Fibroblast of peridontal ligament (primary cell): ENCODE data around the gene PLXND1.

Experiments used
- DNase-seq: peaks from one replicate; pipeline ENCODE4 v3.0.0-alpha.2; 2010; ENCODE audit errors: extremely low read depth

The PLXND1 gene

GRCh38 chr3:129582799-129583198 lies 23.7 kb downstream of the PLXND1 start:
- no peak for DNase-seq

- no peak for DNase-seq
These were observed 24.9 kb downstream of the PLXND1 start for GRCh38 chr3:129581623-129582022.

- no peak for DNase-seq
These were observed 26.5 kb downstream of the PLXND1 start for GRCh38 chr3:129579991-129580390.

- no peak for DNase-seq
These were observed 28.3 kb downstream of the PLXND1 start for GRCh38 chr3:129577925-129578786.

- DNase-seq, result no peak
These were observed 29.1 kb downstream of the PLXND1 start for GRCh38 chr3:129577366-129577765.

GRCh38 chr3:129576514-129577352 lies 29.7 kb downstream of the PLXND1 start:
- DNase-seq, result no peak

- no peak for DNase-seq
These were observed 30.5 kb downstream of the PLXND1 start for GRCh38 chr3:129575997-129576384.

GRCh38 chr3:129575233-129575996 lies 31.1 kb downstream of the PLXND1 start:
- no peak for DNase-seq

- DNase-seq, result no peak
These were observed 32.3 kb downstream of the PLXND1 start for GRCh38 chr3:129574206-129574605.

- DNase-seq, result no peak
These were observed 33.0 kb downstream of the PLXND1 start for GRCh38 chr3:129573493-129573892.

- no peak for DNase-seq
These were observed 33.9 kb downstream of the PLXND1 start for GRCh38 chr3:129572603-129573002.

- DNase-seq, result no peak
These were observed 34.6 kb downstream of the PLXND1 start for GRCh38 chr3:129571605-129572547.

- DNase-seq, result no peak
These were observed 36.6 kb downstream of the PLXND1 start for GRCh38 chr3:129569856-129570255.

GRCh38 chr3:129567939-129568338 lies 38.5 kb downstream of the PLXND1 start:
- DNase-seq, result no peak

- no peak for DNase-seq
These were observed 39.2 kb downstream of the PLXND1 start for GRCh38 chr3:129567176-129567705.

- no peak for DNase-seq
These were observed 40.6 kb downstream of the PLXND1 start for GRCh38 chr3:129565902-129566301.

- no peak for DNase-seq
These were observed 41.4 kb downstream of the PLXND1 start for GRCh38 chr3:129564981-129565644.

- no peak for DNase-seq
These were observed 42.5 kb downstream of the PLXND1 start for GRCh38 chr3:129563850-129564535.

- DNase-seq, result no peak
These were observed 43.1 kb downstream of the PLXND1 start for GRCh38 chr3:129563332-129563731.

GRCh38 chr3:129562803-129563202 lies 43.7 kb downstream of the PLXND1 start:
- no peak for DNase-seq
